B cell (primary cell): Measurements from ENCODE around the gene RASGRP4. TPM values are rescaled to one million over a fixed set of nuclear protein-coding genes. Genes with fewer than 3 reads are reported as not detected.

Experiments
- ATAC-seq: fragments of 200-7000 bp; cut with Tn5 transposase; one replicate; pipeline ENCODE4 v1.10.0; 2021; ENCODE audit warnings: low read depth, mild to moderate bottlenecking, moderate number of reproducible peaks, moderate library complexity
- CTCF ChIA-PET: fragments of 350-600 bp; sonication (Branson Sonifier 250); formaldehyde crosslinking; loops from one replicate; lab custom pipeline; 2021; ENCODE audit warnings: antibody characterized with exemption, inconsistent platforms; lab: Charles Lee
- POLR2A ChIA-PET: fragments of 350-600 bp; sonication (Branson Sonifier 250); formaldehyde crosslinking; loops from one replicate; lab custom pipeline; 2021; ENCODE audit warnings: antibody characterized with exemption; lab: Charles Lee
- DNase-seq: peaks from one replicate; pipeline ENCODE4 v3.0.0; 2013
- H2AFZ ChIP-seq: 2 replicates; pipeline ENCODE4 v1.6.1; 2012; ENCODE audit warnings: mild to moderate bottlenecking, low read depth, low read length; ENCODE audit not compliant: insufficient read depth, poor library complexity, severe bottlenecking
- H3K27ac ChIP-seq, 2 donors: 1 replicate in 1 of 2; 2 replicates in 1 of 2; pipeline ENCODE4 v1.5.1; 2012 to 2013; ENCODE audit warnings: low read length in 2 of 2, mild to moderate bottlenecking in 2 of 2, moderate library complexity in 1 of 2
- H3K27me3 ChIP-seq, 4 experiments: fragments of 200-600 bp in 1 of 4; sonication (generic) in 1 of 4; replicated peaks in 1 of 4; 1 replicate in 2 of 4; 2 replicates in 2 of 4; pipeline versions ENCODE4 v1.6.1 to v1.7.0; 2013 to 2016; ENCODE audit warnings: low read length in 3 of 4, mild to moderate bottlenecking in 2 of 4, mixed read lengths in 1 of 4, moderate library complexity in 1 of 4; ENCODE audit not compliant: insufficient read depth in 4 of 4, control insufficient read depth in 3 of 4; ENCODE audit errors: control extremely low read depth in 1 of 4
- H3K36me3 ChIP-seq, 2 experiments: replicated peaks in 1 of 2; 1 replicate in 1 of 2; 2 replicates in 1 of 2; pipeline versions ENCODE4 v1.6.1 to v1.7.1; 2013; ENCODE audit warnings: low read length in 1 of 2; ENCODE audit not compliant: insufficient read depth in 2 of 2, control insufficient read depth in 1 of 2; ENCODE audit errors: control extremely low read depth in 1 of 2, extremely low read depth in 1 of 2
- H3K4me1 ChIP-seq, 2 donors: fragments of 200-600 bp in 1 of 2; sonication (generic) in 1 of 2; 1 replicate in 1 of 2; 2 replicates in 1 of 2; pipeline versions ENCODE4 v1.5.1 to v1.6.1; 2013 to 2017; ENCODE audit warnings: low read length in 2 of 2; ENCODE audit not compliant: control insufficient read depth in 2 of 2, insufficient read depth in 2 of 2
- H3K4me2 ChIP-seq: replicated peaks from 2 replicates; pipeline ENCODE3; 2012; ENCODE audit warnings: mild to moderate bottlenecking, low read depth, low read length; ENCODE audit not compliant: poor library complexity, severe bottlenecking
- H3K4me3 ChIP-seq, 5 experiments: fragments of 200-600 bp in 1 of 5; sonication (generic) in 1 of 5; 1 replicate in 3 of 5; 2 replicates in 2 of 5; pipeline versions ENCODE4 v1.5.1 to v1.7.0; 2011 to 2016; ENCODE audit warnings: low read length in 4 of 5, mild to moderate bottlenecking in 4 of 5, low read depth in 2 of 5, control low read depth in 1 of 5, moderate library complexity in 1 of 5; ENCODE audit not compliant: insufficient read depth in 1 of 5; ENCODE audit errors: control extremely low read depth in 1 of 5, extremely low read depth in 1 of 5
- H3K79me2 ChIP-seq: fragments of 200-600 bp; sonication (generic); one replicate; pipeline ENCODE4 v1.6.0; 2016; ENCODE audit warnings: low read length; ENCODE audit not compliant: control insufficient read depth, insufficient read depth
- H3K9ac ChIP-seq: fragments of 200-600 bp; sonication (generic); 2 replicates; pipeline ENCODE4 v1.6.1; 2017; ENCODE audit warnings: mild to moderate bottlenecking, low read length, moderate library complexity
- H3K9me3 ChIP-seq, 3 donors: one replicate each; pipeline versions ENCODE4 v1.6.1 to v1.7.1; 2013; ENCODE audit warnings: low read length in 2 of 3; ENCODE audit not compliant: control insufficient read depth in 2 of 3, insufficient read depth in 1 of 3; ENCODE audit errors: control extremely low read depth in 1 of 3
- H4K20me1 ChIP-seq: 2 replicates; pipeline ENCODE4 v1.6.0; 2012; ENCODE audit warnings: mild to moderate bottlenecking, low read length; ENCODE audit not compliant: insufficient read depth, control insufficient read depth, poor library complexity, severe bottlenecking
- H3K27ac Mint-ChIP-seq: one replicate; pipeline ENCODE4 v1.8.0; 2021; ENCODE audit warnings: mixed read lengths
- H3K27me3 Mint-ChIP-seq: one replicate; pipeline ENCODE4 v1.8.0; 2021; ENCODE audit warnings: mixed read lengths
- H3K4me1 Mint-ChIP-seq: one replicate; pipeline ENCODE4 v1.8.0; 2021; ENCODE audit warnings: mixed read lengths
- H3K4me3 Mint-ChIP-seq: one replicate; pipeline ENCODE4 v1.8.0; 2021; ENCODE audit warnings: mixed read lengths
- H3K9me3 Mint-ChIP-seq: one replicate; pipeline ENCODE4 v1.8.0; 2022; ENCODE audit warnings: mixed read lengths; ENCODE audit not compliant: insufficient read depth
- CTCF ChIP-seq: fragments of 200-600 bp; IDR thresholded peaks from one replicate; pipeline ENCODE4 v1.8.0; 2022; ENCODE audit warnings: antibody characterized with exemption, mild to moderate bottlenecking
- EZH2 ChIP-seq: IDR thresholded peaks from 2 replicates; pipeline ENCODE4 v1.6.1; 2012; ENCODE audit warnings: borderline replicate concordance, low read depth, mild to moderate bottlenecking, moderate library complexity, low read length; ENCODE audit not compliant: insufficient read depth, poor library complexity, severe bottlenecking
- WGBS: methylation state at CpG from one replicate; pipeline ENCODE4 v1.1.5; 2013; ENCODE audit warnings: missing lambda C conversion rate; ENCODE audit not compliant: insufficient coverage; 5-methylcytosine and 5-hydroxymethylcytosine counted together
- intact Hi-C: fragments of 100-400 bp; cut with micrococcal nuclease; formaldehyde crosslinking; loops from one replicate; pipeline ENCODE4 v1.10.0; 2022
- polyA plus RNA-seq: library from polyadenylated mRNA; depleted of rRNA; stranded (reverse); fragments of >200 nt; gene quantifications from 2 replicates; pipeline ENCODE4 v1.2.3, GENCODE V29; 2012
- total RNA-seq, 2 donors: library from RNA; stranded (reverse); fragments of 120-200 nt in 1 of 2; gene quantifications; 1 replicate in 1 of 2; 2 replicates in 1 of 2; pipeline versions ENCODE4 v1.2.3 to v1.2.4, GENCODE V29; 2013 to 2022

The RASGRP4 gene
- total and polyA plus RNA-seq, 2 donors (not counting 1 experiment from before 2014, with no cell fraction given) = 0.20 to 0.98 TPM

GRCh38 chr19:38422438-38422837, 3.6 kb downstream of the RASGRP4 start:
- POLR2A ChIA-PET = no interaction called here
- H3K27ac ChIP-seq = no peak overlapping the region
- peaks cover under 1% of the 10 kb centered on the region for H3K27me3 Mint-ChIP-seq

DNA sequence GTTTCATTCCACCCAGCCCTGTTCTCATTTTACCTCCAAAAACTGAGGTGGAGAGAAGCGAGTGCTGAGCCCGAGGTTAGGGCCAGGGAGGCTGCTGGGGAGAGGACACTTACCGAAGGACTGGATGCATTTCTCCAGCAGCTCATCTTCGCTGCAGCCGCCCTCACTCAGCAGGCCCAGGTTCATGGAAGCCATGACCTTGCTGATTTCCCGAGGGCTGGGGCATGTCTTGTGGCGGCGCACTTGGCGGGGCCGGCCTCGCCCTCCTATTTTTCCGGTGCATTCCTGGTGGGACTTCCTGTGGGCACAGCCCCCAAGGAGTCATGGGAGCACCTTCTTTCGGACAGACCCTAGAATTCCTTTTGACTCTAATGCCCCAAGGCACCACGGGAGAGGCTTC, 4.2 kb downstream of the RASGRP4 start:
- 95% methylated on average over 14 of the region's 14 CpGs for WGBS
- H4K20me1 ChIP-seq = no peaks in the 10 kb centered on the region
- POLR2A ChIA-PET = no interaction called here

More at GRCh38 chr19:38422438-38422837, 3.6 kb downstream of the RASGRP4 start:
- 88% methylated on average over 6 of the region's 7 CpGs for WGBS
- Histone ChIP-seq H3K36me3 (no peaks in the 10 kb centered on the region), H3K27me3 (no peaks in the 10 kb centered on the region), H3K4me2 (no peak overlapping the region), H3K9ac (no peak overlapping the region), H3K4me1 (peaks cover 25 to 36% of the 10 kb centered on the region in 2 donors), H2AFZ (no peak overlapping the region), H3K9me3 (peaks cover 0 to under 1% (median 0%) of the 10 kb centered on the region in 3 donors), H3K4me3 (no peak overlapping the region), H4K20me1 (no peaks in the 10 kb centered on the region), H3K79me2 (no peaks in the 10 kb centered on the region)
- ATAC-seq (no peak), DNase-seq (no peak)
- no peak for TF ChIP-seq EZH2
- peaks cover 34% of the 10 kb centered on the region for H3K4me1 Mint-ChIP-seq
- intact Hi-C loops = no loop called here
- H3K9me3 Mint-ChIP-seq = no peaks in the 10 kb centered on the region
- CTCF ChIA-PET = no interaction called here
- no peak overlapping the region for H3K27ac Mint-ChIP-seq
- H3K4me3 Mint-ChIP-seq = no peak overlapping the region

More for the DNA sequence above, 4.2 kb downstream of the RASGRP4 start:
- no peak for DNase-seq
- H3K4me1 Mint-ChIP-seq = peaks cover 34% of the 10 kb centered on the region
- H3K27ac Mint-ChIP-seq = no peak overlapping the region
- H3K27me3 Mint-ChIP-seq = no peaks in the 10 kb centered on the region
- H3K27ac ChIP-seq = no peak overlapping the region
- TF ChIP-seq CTCF = no peak
- no peak for TF ChIP-seq EZH2
- no peaks in the 10 kb centered on the region for H3K27me3 ChIP-seq
- CTCF ChIA-PET = no interaction called here
- H3K9me3 ChIP-seq = peaks cover 0 to 2% (median 0%) of the 10 kb centered on the region in 3 donors
- H3K4me1 ChIP-seq = peaks cover 26 to 36% of the 10 kb centered on the region in 2 donors
- H3K9ac ChIP-seq = no peak overlapping the region
- H3K4me3 Mint-ChIP-seq = no peak overlapping the region
- no peaks in the 10 kb centered on the region for H3K9me3 Mint-ChIP-seq
- H3K4me2 ChIP-seq = no peak overlapping the region
- H2AFZ ChIP-seq = no peak overlapping the region
- no peaks in the 10 kb centered on the region for H3K79me2 ChIP-seq
- no peaks in the 10 kb centered on the region for H3K36me3 ChIP-seq
- ATAC-seq = no peak
- intact Hi-C loops = no loop called here
- no peak overlapping the region for H3K4me3 ChIP-seq
